ENCODE measurements around the gene CHST7. TPM values are rescaled to one million over a fixed set of nuclear protein-coding genes. Genes with fewer than 3 reads are reported as not detected.

The CHST7 gene
- total RNA-seq, 1 donor from 2014 or later = 1.1 TPM

DNA sequence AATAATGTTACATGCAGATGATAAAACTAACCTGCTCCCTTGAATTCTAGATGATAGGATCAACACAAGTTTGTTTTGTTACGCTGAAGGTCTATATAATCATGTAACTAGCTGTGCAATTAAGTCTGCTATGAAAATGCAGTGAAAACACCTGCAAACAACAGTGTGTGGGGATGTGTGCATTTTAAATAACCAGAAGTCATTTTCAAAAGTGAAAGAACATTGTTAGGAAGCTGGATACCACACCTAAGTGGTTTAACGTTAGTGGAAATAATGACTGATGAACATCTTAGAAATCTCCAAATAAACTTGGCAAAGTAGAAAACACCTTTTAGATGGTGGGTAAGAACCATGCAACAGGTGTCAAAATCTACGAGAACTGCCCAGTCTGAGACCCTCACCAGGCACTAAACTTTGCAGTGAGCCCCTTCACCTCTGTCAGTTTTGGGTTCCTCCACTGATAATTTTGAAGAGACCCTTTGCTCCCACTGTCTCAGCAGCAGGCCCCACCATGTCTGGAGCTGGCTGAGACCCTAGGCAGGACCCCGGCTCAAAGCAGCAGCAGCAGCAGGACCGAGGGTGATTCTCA is 36.6 kb downstream of the CHST7 start:
- Mint-ChIP-seq H3K27me3 (no peaks in the 10 kb centered on the region), H3K36me3 (ENCODE audit: insufficient read depth) (no peaks in the 10 kb centered on the region), H3K4me1 (ENCODE audit: low read depth) (no peaks in the 10 kb centered on the region), H3K9me3 (ENCODE audit: low read depth) (no peaks in the 10 kb centered on the region), H3K4me3 (ENCODE audit: low read depth) (no peak overlapping the region), H3K27ac (no peak overlapping the region)
- TF ChIP-seq, protein P1, sequence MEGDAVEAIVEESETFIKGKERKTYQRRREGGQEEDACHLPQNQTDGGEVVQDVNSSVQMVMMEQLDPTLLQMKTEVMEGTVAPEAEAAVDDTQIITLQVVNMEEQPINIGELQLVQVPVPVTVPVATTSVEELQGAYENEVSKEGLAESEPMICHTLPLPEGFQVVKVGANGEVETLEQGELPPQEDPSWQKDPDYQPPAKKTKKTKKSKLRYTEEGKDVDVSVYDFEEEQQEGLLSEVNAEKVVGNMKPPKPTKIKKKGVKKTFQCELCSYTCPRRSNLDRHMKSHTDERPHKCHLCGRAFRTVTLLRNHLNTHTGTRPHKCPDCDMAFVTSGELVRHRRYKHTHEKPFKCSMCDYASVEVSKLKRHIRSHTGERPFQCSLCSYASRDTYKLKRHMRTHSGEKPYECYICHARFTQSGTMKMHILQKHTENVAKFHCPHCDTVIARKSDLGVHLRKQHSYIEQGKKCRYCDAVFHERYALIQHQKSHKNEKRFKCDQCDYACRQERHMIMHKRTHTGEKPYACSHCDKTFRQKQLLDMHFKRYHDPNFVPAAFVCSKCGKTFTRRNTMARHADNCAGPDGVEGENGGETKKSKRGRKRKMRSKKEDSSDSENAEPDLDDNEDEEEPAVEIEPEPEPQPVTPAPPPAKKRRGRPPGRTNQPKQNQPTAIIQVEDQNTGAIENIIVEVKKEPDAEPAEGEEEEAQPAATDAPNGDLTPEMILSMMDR (IDR thresholded peaks at IDR 0.05; ENCODE audit: unreplicated experiment) = no peak
- DNase-seq (ENCODE audit: low spot score, unreplicated experiment) = no peak

DNA sequence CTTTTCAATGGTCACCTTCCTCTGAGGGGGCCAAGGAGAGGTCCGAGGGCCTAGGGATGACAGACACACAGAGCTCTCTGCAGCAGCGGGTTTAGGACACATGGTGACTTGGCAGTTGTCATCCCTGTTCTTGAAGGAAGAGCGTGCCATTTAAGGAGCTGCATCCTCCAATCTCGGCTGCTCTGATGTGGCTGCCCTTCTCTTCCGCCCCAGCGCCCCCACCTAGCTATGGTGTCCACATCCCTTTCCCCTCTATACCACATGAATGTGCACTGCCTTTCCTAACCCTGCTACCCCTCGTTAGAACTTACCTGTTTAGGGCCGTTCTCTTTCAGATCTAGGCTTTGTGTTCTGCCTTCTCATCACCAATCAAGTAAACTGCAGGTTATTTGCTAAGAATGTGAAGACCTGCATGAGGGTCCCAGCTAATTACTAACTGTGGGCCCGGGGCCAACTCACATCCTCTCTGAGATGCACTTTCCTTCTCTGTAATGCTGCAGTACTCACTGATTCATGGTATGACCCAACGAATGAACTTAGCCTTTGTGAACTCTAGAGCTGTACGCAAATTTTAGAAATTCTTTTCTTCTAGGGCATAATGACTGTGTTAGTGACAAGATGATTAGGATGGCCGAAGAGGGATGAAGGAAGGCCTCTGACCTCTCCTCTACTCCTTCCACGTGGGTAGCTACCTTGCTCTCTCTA is 38.2 kb downstream of the CHST7 start:
- H3K27ac Mint-ChIP-seq = no peak overlapping the region
- no peaks in the 10 kb centered on the region for H3K27me3 Mint-ChIP-seq

DNA sequence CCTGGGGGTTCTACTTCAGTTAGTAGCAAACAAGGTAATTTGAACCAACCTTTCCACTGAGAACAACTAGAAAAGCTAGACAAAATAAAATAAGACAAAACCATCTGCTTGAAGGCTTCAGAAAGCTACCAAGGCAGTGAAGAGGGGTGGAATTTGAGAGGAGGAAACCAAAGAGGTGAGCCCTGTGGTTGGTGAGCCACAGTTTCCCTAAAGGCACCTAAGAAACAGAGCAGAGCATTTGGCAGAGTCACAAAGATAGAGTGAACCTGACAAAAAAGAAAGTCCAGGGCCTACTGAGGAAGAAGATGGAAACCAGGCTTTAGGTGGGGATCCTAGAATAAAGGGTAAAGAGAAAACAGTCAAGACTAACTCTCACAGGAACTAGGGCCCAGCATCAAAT is 44.3 kb downstream of the CHST7 start:
- H3K4me1 Mint-ChIP-seq (ENCODE audit: low read depth) = no peaks in the 10 kb centered on the region
- H3K27me3 Mint-ChIP-seq = no peaks in the 10 kb centered on the region
- no peak overlapping the region for H3K4me3 Mint-ChIP-seq (ENCODE audit: low read depth)
- peaks cover 14% of the 10 kb centered on the region for H3K36me3 Mint-ChIP-seq (ENCODE audit: insufficient read depth)
- H3K27ac Mint-ChIP-seq = no peak overlapping the region
- no peak for DNase-seq (ENCODE audit: low spot score, unreplicated experiment)
- peaks cover 11% of the 10 kb centered on the region for H3K9me3 Mint-ChIP-seq (ENCODE audit: low read depth)
- TF ChIP-seq, protein P1 (IDR thresholded peaks at IDR 0.05; ENCODE audit: unreplicated experiment) = no peak

More for the DNA sequence above, 38.2 kb downstream of the CHST7 start:
- H3K36me3 Mint-ChIP-seq (ENCODE audit: insufficient read depth) = peaks cover under 1% of the 10 kb centered on the region
- DNase-seq (ENCODE audit: low spot score, unreplicated experiment) = no peak
- H3K4me3 Mint-ChIP-seq (ENCODE audit: low read depth) = no peak overlapping the region
- H3K9me3 Mint-ChIP-seq (ENCODE audit: low read depth) = no peaks in the 10 kb centered on the region
- TF ChIP-seq, protein P1 (IDR thresholded peaks at IDR 0.05; ENCODE audit: unreplicated experiment) = no peak
- no peaks in the 10 kb centered on the region for H3K4me1 Mint-ChIP-seq (ENCODE audit: low read depth)

DNA sequence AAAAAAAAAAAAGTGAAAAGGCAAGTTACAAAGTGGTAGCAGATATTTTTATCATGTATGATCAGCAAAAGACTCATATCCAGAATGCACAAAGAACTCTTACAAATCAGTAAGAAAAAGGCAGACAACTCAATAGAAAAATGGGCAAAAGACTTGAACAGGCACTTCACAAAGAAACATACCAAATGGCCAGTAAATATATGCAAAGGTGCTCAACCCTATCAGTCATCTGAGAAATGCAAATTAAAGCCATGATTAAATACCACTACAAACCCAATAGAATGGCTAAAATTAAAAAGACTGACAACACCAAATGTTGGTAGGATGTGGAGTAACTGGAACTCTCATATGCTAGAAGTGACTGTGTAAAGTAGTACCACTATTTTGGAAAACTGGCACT is 45.4 kb downstream of the CHST7 start:
- peaks cover 11% of the 10 kb centered on the region for H3K9me3 Mint-ChIP-seq (ENCODE audit: low read depth)
- no peaks in the 10 kb centered on the region for H3K4me1 Mint-ChIP-seq (ENCODE audit: low read depth)
- TF ChIP-seq, protein P1 (IDR thresholded peaks at IDR 0.05; ENCODE audit: unreplicated experiment) = no peak
- H3K4me3 Mint-ChIP-seq (ENCODE audit: low read depth) = no peak overlapping the region
- H3K27ac Mint-ChIP-seq = no peak overlapping the region
- peaks cover 14% of the 10 kb centered on the region for H3K36me3 Mint-ChIP-seq (ENCODE audit: insufficient read depth)
- H3K27me3 Mint-ChIP-seq = no peaks in the 10 kb centered on the region
- DNase-seq (ENCODE audit: low spot score, unreplicated experiment) = no peak

DNA sequence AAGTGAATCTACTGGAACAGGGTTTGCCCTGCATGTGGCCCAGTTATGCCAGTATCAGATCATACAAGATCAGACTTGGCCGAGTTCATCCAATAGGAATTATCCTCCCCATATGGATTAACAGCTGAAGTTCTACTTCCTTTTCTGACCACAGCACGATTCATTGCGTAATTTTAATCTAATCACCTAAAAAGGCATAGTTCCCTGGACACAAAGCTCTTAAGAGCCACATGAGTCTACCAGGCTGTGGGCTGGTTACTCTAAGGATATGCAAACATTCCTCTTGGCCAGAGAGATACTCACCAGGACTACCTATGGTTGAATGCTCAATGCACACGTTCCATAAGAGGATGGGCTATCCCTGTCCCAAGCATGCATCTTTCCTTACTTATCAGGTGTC is 46.9 kb downstream of the CHST7 start:
- peaks cover 14% of the 10 kb centered on the region for H3K36me3 Mint-ChIP-seq (ENCODE audit: insufficient read depth)
- no peak for DNase-seq (ENCODE audit: low spot score, unreplicated experiment)
- H3K4me1 Mint-ChIP-seq (ENCODE audit: low read depth) = no peaks in the 10 kb centered on the region
- peaks cover 11% of the 10 kb centered on the region for H3K9me3 Mint-ChIP-seq (ENCODE audit: low read depth)
- no peak overlapping the region for H3K4me3 Mint-ChIP-seq (ENCODE audit: low read depth)
- H3K27ac Mint-ChIP-seq = no peak overlapping the region
- H3K27me3 Mint-ChIP-seq = no peaks in the 10 kb centered on the region
- TF ChIP-seq, protein P1 (IDR thresholded peaks at IDR 0.05; ENCODE audit: unreplicated experiment) = no peak
